ENCODE measurements around the gene CRNKL1. TPM values are rescaled to one million over a fixed set of nuclear protein-coding genes. Genes with fewer than 3 reads are reported as not detected.

CRNKL1 gene
- total RNA-seq, 1 donor from 2014 or later: 38.1 TPM

DNA sequence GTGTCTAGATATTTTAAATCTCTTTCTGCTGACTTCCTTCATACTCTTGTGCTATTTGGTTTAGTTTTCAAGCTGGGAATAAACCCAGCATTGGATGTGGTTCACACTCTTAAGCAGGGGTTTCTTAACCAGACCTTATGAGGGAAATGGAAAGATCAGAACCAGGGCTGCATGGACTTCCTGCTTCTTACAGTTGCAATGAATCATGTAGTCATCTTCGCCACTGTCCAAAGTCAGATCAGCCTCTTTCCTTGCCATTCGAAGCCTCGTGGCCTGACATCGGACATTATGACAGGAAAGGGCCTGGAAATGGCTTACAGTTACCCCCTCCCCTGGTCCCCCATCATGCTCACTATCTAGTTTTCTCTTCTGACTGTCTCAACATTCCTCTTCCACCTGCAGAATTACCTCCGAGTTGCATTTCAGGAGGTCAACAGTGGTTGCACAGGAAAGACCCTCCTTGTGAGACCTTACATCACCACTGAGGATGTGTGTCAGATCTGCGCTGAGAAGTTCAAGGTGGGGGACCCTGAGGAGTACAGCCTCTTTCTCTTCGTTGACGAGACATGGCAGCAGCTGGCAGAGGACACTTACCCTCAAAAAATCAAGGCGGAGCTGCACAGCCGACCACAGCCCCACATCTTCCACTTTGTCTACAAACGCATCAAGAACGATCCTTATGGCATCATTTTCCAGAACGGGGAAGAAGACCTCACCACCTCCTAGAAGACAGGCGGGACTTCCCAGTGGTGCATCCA is 51.9 kb downstream of the CRNKL1 start:
- H3K36me3 ChIP-seq (ENCODE audit: control insufficient read depth in 3 of 3, insufficient read depth in 3 of 3, low read length in 3 of 3): peaks cover 25 to 30% (median 29%) of the 10 kb centered on the region in 3 donors
- no peak overlapping the region for H3K9ac ChIP-seq (ENCODE audit: low read depth in 1 of 3, low read length in 3 of 3)
- no peaks in the 10 kb centered on the region for H3K27me3 ChIP-seq (ENCODE audit: control insufficient read depth in 3 of 3, insufficient read depth in 3 of 3, low read length in 3 of 3)
- peaks cover 32 to 62% (median 34%) of the 10 kb centered on the region in 3 donors for H3K4me1 ChIP-seq (ENCODE audit: control insufficient read depth in 3 of 3, insufficient read depth in 3 of 3, low read length in 3 of 3)
- H3K4me3 ChIP-seq (ENCODE audit: low read length in 3 of 3): no peak overlapping the region
- no peaks in the 10 kb centered on the region for H3K9me3 ChIP-seq (ENCODE audit: control insufficient read depth in 3 of 3, low read length in 3 of 3)
- peak overlapping the region; percentile 20 for H3K27ac ChIP-seq (ENCODE audit: low read depth, low read length)

DNA sequence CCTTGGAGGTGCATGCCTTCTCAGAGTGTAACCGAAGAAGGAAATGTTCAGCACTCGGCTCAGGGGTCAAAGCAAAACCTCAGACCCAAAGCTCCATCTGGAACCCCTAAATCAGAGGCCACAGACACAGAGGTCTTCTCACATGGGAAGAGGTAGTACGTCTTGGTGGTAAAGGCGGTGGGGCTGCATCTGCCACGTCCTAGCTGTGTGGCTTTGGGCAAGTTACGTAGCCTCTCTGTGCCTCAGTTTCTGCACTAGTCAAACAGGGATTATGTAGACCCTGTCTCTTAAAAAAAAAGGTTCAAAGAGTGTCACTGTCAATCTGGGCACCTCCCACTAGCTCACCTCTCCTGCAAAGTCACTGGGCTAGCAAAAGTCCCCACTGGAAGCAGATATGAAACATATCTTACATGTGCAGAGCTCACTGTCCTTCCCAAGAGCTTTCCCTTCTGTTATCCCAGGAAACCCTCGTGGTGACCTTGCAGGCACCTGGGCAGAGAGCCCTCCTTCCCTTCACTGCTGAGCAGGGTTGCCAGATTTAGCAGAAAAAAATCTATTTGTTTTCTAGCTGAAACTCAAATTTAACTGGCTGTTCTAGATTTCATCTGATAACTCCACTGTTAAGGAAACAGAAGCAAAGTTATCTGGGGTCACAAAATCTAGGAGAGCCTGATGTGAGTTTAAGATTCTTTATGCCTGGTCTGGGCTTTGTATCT is 53.1 kb downstream of the CRNKL1 start:
- H3K9me3 ChIP-seq (ENCODE audit: control insufficient read depth in 3 of 3, low read length in 3 of 3): no peaks in the 10 kb centered on the region
- H3K4me3 ChIP-seq (ENCODE audit: low read length in 3 of 3): no peak overlapping the region
- H3K27ac ChIP-seq (ENCODE audit: low read depth, low read length): no peak overlapping the region
- peaks cover 44 to 68% (median 45%) of the 10 kb centered on the region in 3 donors for H3K4me1 ChIP-seq (ENCODE audit: control insufficient read depth in 3 of 3, insufficient read depth in 3 of 3, low read length in 3 of 3)
- H3K27me3 ChIP-seq (ENCODE audit: control insufficient read depth in 3 of 3, insufficient read depth in 3 of 3, low read length in 3 of 3): no peaks in the 10 kb centered on the region
- H3K9ac ChIP-seq (ENCODE audit: low read depth in 1 of 3, low read length in 3 of 3): no peak overlapping the region
- peaks cover 25 to 32% (median 29%) of the 10 kb centered on the region in 3 donors for H3K36me3 ChIP-seq (ENCODE audit: control insufficient read depth in 3 of 3, insufficient read depth in 3 of 3, low read length in 3 of 3)

DNA sequence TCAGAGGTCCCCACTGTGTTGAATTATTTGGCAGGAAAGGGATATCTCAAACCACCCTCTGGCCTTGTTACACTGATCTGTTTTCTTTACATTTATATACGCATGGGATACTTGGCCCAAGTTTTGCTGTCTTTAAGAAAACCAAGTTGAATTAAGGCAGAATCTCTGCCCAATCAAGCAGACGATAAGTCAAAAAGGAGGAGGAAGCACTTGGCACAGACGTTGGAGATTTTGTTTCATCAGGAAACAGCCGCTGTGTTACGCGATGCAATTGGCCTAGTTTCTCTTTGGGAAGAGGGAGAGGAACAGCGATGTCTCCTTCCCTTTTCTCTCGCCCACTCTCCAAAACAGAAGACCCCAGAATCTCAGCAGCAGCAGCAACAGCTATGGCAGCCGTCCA is 55.3 kb downstream of the CRNKL1 start:
- Histone ChIP-seq H3K9ac (ENCODE audit: low read depth in 1 of 3, low read length in 3 of 3) (peak overlapping the region; percentile 40 to 74 (median 57)), H3K4me3 (ENCODE audit: low read length in 3 of 3) (peak overlapping the region; percentile 12 to 53 (median 45)), H3K36me3 (ENCODE audit: control insufficient read depth in 3 of 3, insufficient read depth in 3 of 3, low read length in 3 of 3) (peaks cover 25 to 39% (median 29%) of the 10 kb centered on the region in 3 donors), H3K27me3 (ENCODE audit: control insufficient read depth in 3 of 3, insufficient read depth in 3 of 3, low read length in 3 of 3) (no peaks in the 10 kb centered on the region), H3K9me3 (ENCODE audit: control insufficient read depth in 3 of 3, low read length in 3 of 3) (no peaks in the 10 kb centered on the region), H3K27ac (ENCODE audit: low read depth, low read length) (peak overlapping the region; percentile 49), H3K4me1 (ENCODE audit: control insufficient read depth in 3 of 3, insufficient read depth in 3 of 3, low read length in 3 of 3) (peaks cover 44 to 65% (median 47%) of the 10 kb centered on the region in 3 donors)

DNA sequence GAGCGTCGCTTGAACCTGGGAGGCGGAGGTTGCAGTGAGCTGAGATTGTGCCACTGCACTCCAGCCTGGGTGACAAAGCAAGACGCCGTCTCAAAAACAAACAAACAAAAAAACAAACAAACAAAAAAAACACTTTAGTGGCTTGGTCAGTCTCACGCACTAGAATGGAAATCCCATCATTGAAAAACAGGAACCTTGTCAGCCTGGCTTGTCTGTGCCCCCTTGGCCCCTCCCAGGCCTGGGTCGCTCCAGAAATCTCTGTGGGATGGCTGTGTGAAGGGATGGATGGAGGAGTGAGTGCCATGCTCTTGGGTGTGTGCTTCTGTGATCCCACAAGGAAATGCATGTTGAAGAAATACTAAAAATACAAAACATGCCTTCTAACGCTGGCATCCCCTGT is 56.0 kb downstream of the CRNKL1 start:
- H3K4me3 ChIP-seq (ENCODE audit: low read length in 3 of 3): peak overlapping the region in 1 of 3 donors; percentile 53

DNA sequence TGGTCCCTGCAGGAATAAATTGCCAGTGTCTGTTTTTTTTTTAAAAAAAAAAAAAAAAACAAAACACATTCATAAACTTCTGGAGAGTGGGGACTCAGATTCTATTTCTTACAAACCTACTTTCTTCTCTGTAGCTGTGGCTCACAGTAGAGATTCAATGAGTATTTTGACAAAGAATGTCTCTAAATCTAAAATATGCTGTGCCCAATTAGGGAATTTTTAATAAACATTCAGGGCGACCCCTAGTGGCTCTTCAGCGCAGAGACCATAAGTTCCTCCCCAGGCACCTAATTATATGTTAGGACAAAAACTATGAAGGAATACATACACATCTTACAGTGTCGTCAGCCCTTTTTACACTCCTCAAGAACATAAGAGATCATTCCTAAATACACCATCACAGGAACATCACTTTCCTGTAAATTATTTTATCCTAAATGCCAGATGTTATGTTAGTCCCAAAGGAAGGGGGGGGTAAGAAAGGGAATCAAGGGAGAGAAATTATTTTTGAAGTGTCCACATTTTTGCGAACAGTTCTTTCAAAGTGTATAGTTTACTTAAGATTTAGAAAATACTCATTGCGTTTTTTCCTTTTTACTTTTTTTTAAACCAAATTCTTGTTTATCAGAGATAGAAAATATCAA is 56.9 kb downstream of the CRNKL1 start:
- peaks cover 48 to 61% (median 48%) of the 10 kb centered on the region in 3 donors for H3K4me1 ChIP-seq (ENCODE audit: control insufficient read depth in 3 of 3, insufficient read depth in 3 of 3, low read length in 3 of 3)
- peaks cover 17 to 34% (median 20%) of the 10 kb centered on the region in 3 donors for H3K36me3 ChIP-seq (ENCODE audit: control insufficient read depth in 3 of 3, insufficient read depth in 3 of 3, low read length in 3 of 3)
- no peak overlapping the region for H3K9ac ChIP-seq (ENCODE audit: low read depth in 1 of 3, low read length in 3 of 3)
- H3K4me3 ChIP-seq (ENCODE audit: low read length in 3 of 3): no peak overlapping the region
- H3K9me3 ChIP-seq (ENCODE audit: control insufficient read depth in 3 of 3, low read length in 3 of 3): no peaks in the 10 kb centered on the region
- H3K27me3 ChIP-seq (ENCODE audit: control insufficient read depth in 3 of 3, insufficient read depth in 3 of 3, low read length in 3 of 3): no peaks in the 10 kb centered on the region
- H3K27ac ChIP-seq (ENCODE audit: low read depth, low read length): peak overlapping the region; percentile 66

More for the DNA sequence above, 56.0 kb downstream of the CRNKL1 start:
- H3K9me3 ChIP-seq (ENCODE audit: control insufficient read depth in 3 of 3, low read length in 3 of 3): no peaks in the 10 kb centered on the region
- peaks cover 48 to 68% (median 48%) of the 10 kb centered on the region in 3 donors for H3K4me1 ChIP-seq (ENCODE audit: control insufficient read depth in 3 of 3, insufficient read depth in 3 of 3, low read length in 3 of 3)
- H3K27ac ChIP-seq (ENCODE audit: low read depth, low read length): peak overlapping the region; percentile 49
- peak overlapping the region in 2 of 3 donors; percentile 19 to 21 for H3K9ac ChIP-seq (ENCODE audit: low read depth in 1 of 3, low read length in 3 of 3)
- H3K36me3 ChIP-seq (ENCODE audit: control insufficient read depth in 3 of 3, insufficient read depth in 3 of 3, low read length in 3 of 3): peaks cover 25 to 36% (median 29%) of the 10 kb centered on the region in 3 donors
- no peaks in the 10 kb centered on the region for H3K27me3 ChIP-seq (ENCODE audit: control insufficient read depth in 3 of 3, insufficient read depth in 3 of 3, low read length in 3 of 3)

DNA sequence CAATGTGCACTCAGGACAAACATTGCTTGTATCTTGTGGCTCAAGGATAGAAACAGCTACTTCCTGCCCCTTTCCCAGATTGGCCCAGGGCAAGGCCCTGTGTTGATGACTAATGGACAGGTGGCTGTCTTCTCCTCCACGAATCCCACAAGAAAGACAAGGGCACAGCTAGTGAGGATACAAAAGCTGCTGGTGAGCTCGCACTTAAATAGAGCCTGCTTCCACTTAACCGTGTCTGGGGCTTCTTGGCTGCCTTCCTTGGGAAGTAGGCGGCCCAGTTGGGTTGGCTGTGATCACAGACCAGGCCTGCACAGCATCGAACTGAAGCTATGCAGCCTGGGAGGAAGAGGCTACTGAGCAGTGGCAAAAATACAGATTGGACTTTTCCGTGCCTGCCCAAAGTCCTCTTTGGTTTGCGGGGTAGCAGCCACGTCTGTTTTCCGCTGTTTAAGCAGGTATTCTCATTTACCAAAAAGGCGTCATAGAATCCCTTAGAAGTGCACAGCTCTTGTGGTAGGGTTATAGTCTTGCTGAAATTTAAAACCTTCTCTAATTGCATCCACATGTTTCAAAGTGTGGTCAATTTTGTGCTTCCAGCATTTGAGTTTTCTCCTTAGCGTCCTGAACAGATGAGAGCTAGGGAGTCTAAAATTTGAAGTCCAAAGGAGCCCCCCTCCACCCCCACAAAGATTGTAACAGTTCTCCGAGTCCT is 58.2 kb downstream of the CRNKL1 start:
- peak overlapping the region in 2 of 3 donors; percentile 44 to 47 for H3K9ac ChIP-seq (ENCODE audit: low read depth in 1 of 3, low read length in 3 of 3)
- H3K4me3 ChIP-seq (ENCODE audit: low read length in 3 of 3): peak overlapping the region in 1 of 3 donors; percentile 54
- H3K27ac ChIP-seq (ENCODE audit: low read depth, low read length): peak overlapping the region; percentile 66
- H3K27me3 ChIP-seq (ENCODE audit: control insufficient read depth in 3 of 3, insufficient read depth in 3 of 3, low read length in 3 of 3): no peaks in the 10 kb centered on the region
- peaks cover 48 to 56% (median 50%) of the 10 kb centered on the region in 3 donors for H3K4me1 ChIP-seq (ENCODE audit: control insufficient read depth in 3 of 3, insufficient read depth in 3 of 3, low read length in 3 of 3)
- H3K9me3 ChIP-seq (ENCODE audit: control insufficient read depth in 3 of 3, low read length in 3 of 3): no peaks in the 10 kb centered on the region
- peaks cover 10 to 27% (median 10%) of the 10 kb centered on the region in 3 donors for H3K36me3 ChIP-seq (ENCODE audit: control insufficient read depth in 3 of 3, insufficient read depth in 3 of 3, low read length in 3 of 3)

DNA sequence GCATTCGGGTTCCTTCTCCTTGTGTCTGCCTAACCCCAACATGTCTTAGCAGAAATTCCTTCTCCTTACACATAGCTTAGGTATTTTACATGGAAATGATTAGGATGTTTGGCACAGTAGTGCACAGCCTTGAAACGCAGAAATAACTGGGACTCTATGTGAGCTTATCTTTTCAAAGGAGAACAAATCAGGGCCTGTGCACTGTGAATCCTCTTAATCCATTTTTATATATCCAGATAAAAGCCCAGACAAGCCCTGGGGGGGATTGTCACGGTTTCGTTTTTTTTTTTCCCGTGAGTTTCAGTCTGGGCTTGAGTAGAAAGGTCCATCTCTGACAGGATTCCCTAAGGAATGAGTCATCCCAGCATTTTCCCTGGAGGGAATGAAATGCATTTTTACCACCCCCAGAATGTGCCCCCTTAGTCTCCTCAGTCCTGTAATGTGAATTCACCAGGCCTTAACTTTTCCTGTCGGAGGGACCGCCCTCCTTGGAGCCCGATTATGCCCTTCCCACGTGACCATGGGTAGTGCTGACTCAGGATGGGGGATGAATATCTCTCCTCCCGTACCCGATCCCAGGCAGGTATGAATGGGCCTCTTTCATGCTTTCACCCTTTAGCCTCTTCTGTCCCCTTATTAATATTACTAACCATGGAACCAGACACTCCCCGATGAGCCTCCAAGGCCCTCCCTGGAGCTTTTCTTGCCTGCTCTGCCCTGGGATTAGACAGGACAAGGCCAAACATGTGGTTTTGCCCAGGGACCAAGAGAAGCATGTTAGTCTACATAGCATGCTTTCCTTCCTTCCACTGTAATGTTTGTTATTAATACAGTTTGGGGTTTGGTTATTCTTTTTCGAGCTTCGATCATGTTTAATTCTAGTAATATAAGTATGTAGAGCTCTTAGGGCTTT is 59.0 kb downstream of the CRNKL1 start:
- Histone ChIP-seq H3K9ac (ENCODE audit: low read depth in 1 of 3, low read length in 3 of 3) (peak overlapping the region; percentile 4 to 47 (median 44)), H3K27me3 (ENCODE audit: control insufficient read depth in 3 of 3, insufficient read depth in 3 of 3, low read length in 3 of 3) (no peaks in the 10 kb centered on the region), H3K9me3 (ENCODE audit: control insufficient read depth in 3 of 3, low read length in 3 of 3) (no peaks in the 10 kb centered on the region), H3K36me3 (ENCODE audit: control insufficient read depth in 3 of 3, insufficient read depth in 3 of 3, low read length in 3 of 3) (peaks cover 1 to 18% (median 2%) of the 10 kb centered on the region in 3 donors), H3K4me3 (ENCODE audit: low read length in 3 of 3) (peak overlapping the region in 2 of 3 donors; percentile 45 to 52), H3K4me1 (ENCODE audit: control insufficient read depth in 3 of 3, insufficient read depth in 3 of 3, low read length in 3 of 3) (peaks cover 46 to 52% (median 48%) of the 10 kb centered on the region in 3 donors), H3K27ac (ENCODE audit: low read depth, low read length) (peak overlapping the region; percentile 66)

DNA sequence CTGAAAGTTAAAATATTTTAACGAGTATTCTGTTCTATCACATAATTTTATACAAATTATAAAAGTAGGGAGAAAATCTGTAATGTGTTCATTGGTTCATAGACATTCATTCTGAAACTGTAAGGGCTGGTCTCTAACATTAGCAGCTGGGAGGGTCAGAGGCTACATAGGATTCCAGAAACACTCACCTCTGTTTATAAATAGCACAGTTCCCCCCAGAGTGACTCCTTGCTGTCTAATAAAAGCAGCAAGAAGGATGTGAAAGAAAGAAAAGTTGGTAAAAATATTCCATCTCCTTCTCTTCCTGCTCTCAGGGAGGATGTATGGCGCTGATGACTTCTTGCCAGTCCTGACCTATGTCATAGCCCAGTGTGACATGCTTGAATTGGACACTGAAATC is 60.4 kb downstream of the CRNKL1 start:
- Histone ChIP-seq H3K27ac (ENCODE audit: low read depth, low read length) (no peak overlapping the region), H3K36me3 (ENCODE audit: control insufficient read depth in 3 of 3, insufficient read depth in 3 of 3, low read length in 3 of 3) (peaks cover 0 to 15% (median 0%) of the 10 kb centered on the region in 3 donors), H3K4me3 (ENCODE audit: low read length in 3 of 3) (no peak overlapping the region), H3K27me3 (ENCODE audit: control insufficient read depth in 3 of 3, insufficient read depth in 3 of 3, low read length in 3 of 3) (no peaks in the 10 kb centered on the region), H3K9me3 (ENCODE audit: control insufficient read depth in 3 of 3, low read length in 3 of 3) (no peaks in the 10 kb centered on the region), H3K4me1 (ENCODE audit: control insufficient read depth in 3 of 3, insufficient read depth in 3 of 3, low read length in 3 of 3) (peaks cover 41 to 46% (median 43%) of the 10 kb centered on the region in 3 donors), H3K9ac (ENCODE audit: low read depth in 1 of 3, low read length in 3 of 3) (peak overlapping the region in 1 of 3 donors; percentile 1)
